ENCODE results near the gene PRM2.

The PRM2 gene

GRCh38 chr16:11278681-11279628 is 2.7 kb upstream of the PRM2 start:
- DNase-seq (ENCODE audit: low spot score in 2 of 2) (no peak), ATAC-seq (no peak)
- H3K36me3 Mint-ChIP-seq = no peaks in the 10 kb centered on the region
- no peak overlapping the region for H3K4me3 Mint-ChIP-seq
- H3K4me1 Mint-ChIP-seq = no peaks in the 10 kb centered on the region
- no peaks in the 10 kb centered on the region for H3K9me3 Mint-ChIP-seq
- peak overlapping the region; percentile 45 for H3K27ac Mint-ChIP-seq

DNA sequence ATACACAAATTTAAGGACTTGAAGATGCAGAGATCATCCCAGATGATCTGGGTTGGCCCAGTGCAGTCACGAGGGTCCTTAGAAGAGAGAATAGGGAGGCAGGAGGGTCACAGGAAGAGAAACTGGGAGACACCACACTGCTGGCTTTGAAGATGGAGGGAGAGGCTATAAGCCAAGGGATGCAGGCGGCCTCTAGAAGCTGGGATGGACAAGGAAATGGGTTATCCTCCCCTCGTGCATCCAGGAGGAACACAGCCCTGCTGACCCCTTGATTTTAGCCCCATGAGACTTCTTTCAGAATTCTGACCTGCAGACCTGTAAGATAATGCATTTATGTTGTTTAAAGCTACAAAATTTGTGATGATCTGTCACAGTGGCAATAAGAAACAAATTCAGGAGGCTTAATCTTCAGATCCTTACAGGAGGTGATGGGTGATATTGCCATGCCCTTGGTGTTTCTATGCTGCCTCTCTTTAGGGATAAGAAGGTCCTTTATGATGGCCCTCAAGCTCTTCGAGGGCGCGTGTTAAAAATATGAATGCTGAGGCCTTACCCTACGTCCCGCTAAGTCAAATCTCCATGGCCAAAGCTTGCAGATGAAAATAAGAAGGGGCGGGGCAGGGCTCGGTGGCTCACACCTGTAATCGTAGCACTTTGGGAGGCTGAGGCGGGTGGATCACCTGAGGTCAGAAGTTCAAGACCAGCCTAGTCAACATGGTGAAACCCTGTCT is 1.5 kb upstream of the PRM2 start:
- H3K27ac Mint-ChIP-seq = no peak overlapping the region
- ATAC-seq (no peak), DNase-seq (ENCODE audit: low spot score in 2 of 2) (no peak)
- no peaks in the 10 kb centered on the region for H3K4me1 Mint-ChIP-seq
- no peak overlapping the region for H3K4me3 Mint-ChIP-seq
- no peaks in the 10 kb centered on the region for H3K9me3 Mint-ChIP-seq
- H3K36me3 Mint-ChIP-seq = no peaks in the 10 kb centered on the region

DNA sequence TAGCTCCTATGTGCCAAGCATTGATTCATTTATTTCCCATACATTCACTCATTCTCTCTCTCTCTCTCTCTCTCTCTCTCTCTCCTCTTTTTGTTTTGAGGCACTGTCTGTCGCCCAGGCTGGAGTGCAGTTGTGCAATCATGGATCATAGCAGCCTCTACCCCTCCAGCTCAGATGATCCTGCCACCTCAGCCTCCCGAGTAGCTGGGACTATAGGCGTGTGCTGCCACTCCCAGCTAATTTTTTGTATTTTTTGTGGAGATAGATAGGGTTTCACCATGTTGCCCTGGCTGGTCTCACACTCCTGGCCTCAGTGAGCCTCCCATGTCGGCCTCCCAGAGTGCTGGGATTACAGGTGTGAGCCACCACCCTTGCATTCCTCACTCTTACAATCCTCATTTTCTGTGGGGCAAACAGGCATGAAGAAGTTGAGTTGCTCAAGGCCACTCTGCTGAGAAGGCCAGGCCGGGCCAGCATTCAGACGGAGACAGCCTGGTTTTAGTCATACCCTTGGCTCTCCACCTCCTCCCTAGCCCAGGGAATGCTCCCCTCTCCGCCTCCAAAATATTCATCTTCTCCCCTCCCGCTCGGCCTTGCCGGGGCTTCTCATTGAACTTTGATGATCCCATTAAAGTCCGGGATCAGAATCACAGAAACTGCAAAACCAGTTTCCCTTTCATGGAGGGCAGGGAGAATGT is 765 bp upstream of the PRM2 start:
- H3K36me3 Mint-ChIP-seq = no peaks in the 10 kb centered on the region
- no peaks in the 10 kb centered on the region for H3K4me1 Mint-ChIP-seq
- no peak for DNase-seq (ENCODE audit: low spot score in 2 of 2)
- H3K4me3 Mint-ChIP-seq = no peak overlapping the region
- no peak overlapping the region for H3K27ac Mint-ChIP-seq
- no peak for ATAC-seq
- no peaks in the 10 kb centered on the region for H3K9me3 Mint-ChIP-seq

- DNase-seq (ENCODE audit: low spot score in 2 of 2) (no peak), ATAC-seq (no peak)
- no peaks in the 10 kb centered on the region for H3K9me3 Mint-ChIP-seq
- H3K36me3 Mint-ChIP-seq = no peaks in the 10 kb centered on the region
- no peak overlapping the region for H3K4me3 Mint-ChIP-seq
- no peak overlapping the region for H3K27ac Mint-ChIP-seq
- H3K4me1 Mint-ChIP-seq = no peaks in the 10 kb centered on the region
These were observed 1.3 kb downstream of the PRM2 start for GRCh38 chr16:11274964-11275363.

DNA sequence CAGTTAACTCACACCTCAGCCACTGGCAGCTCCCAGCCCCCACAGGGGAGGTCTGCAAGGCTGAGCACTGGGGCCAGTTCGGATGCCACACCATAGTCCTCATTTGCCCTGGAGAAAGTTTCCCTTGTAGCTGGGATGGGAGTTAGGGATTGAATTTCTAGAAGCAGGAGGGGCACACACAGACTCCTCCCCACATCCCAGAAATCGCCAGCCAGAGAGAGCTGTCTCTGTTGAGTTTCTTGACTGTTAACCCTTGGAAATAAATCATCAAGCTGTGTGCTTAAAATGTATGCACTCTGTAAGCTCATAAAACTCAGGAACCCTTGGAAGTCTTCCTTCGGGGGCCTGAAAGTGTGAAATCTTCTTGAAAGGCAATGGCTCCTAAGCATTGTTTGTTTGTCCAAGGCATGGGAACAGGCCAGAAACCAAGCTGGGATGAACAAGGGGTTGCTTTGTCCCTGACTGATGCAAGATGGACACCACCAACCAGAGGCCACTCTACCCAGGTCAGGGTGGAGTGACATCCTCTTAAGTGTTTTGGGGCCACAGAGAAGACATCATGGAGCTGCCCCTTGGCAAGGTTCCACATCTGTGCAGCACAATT is 2.5 kb downstream of the PRM2 start:
- ATAC-seq (no peak), DNase-seq (ENCODE audit: low spot score in 2 of 2) (no peak)
- no peaks in the 10 kb centered on the region for H3K36me3 Mint-ChIP-seq
- H3K9me3 Mint-ChIP-seq = no peaks in the 10 kb centered on the region
- no peak overlapping the region for H3K4me3 Mint-ChIP-seq
- no peaks in the 10 kb centered on the region for H3K4me1 Mint-ChIP-seq
- no peak overlapping the region for H3K27ac Mint-ChIP-seq

DNA sequence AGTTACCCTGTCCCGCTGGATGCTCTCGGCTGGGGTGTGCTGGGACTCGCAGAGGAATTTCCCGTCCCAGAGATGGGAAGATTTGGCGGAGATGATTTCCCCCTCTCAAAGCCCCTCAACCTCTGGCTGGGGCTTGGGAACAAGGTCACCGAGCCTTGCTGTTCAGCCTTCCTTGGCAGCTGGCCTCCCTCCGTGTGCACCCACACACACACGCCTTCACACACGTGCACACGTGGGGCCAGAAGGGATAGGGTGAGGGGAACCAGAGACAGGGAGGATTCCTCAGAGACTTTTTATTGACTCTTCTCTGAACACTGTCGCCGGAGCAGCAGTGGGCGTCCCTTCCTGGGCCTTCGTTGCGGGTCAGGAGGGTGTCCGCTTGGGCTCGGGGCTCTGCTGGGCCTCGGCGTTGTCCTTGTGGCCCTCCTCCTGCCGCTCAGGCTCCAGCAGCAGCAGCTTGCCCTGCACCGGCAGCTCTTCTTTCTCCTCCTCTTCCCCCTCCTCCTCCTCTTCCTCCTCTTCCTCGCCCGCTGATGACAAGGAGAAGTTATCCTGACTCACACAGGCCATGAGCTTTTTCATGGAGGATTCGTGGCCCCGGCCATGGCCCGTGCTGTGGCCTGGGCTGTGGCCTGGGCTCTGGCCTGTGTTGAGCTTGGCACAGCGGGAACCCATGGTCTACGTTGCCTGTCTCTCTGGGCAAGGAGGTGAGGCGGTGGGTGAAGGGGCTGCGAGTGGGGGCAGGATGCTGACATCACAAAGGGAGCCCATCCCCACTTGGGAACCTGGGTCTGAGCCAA is 3.2 kb downstream of the PRM2 start, which contains the start of gene PRM3:
TSS of gene PRM3 (minus strand) at position 709 of the 800 bp plus-strand sequence. CDS start at position 675, 34 bp downstream.
- Mint-ChIP-seq H3K27ac (no peak within 1 kb of the TSS), H3K4me3 (no peak within 1 kb of the TSS)
- ATAC-seq = no peak

DNA sequence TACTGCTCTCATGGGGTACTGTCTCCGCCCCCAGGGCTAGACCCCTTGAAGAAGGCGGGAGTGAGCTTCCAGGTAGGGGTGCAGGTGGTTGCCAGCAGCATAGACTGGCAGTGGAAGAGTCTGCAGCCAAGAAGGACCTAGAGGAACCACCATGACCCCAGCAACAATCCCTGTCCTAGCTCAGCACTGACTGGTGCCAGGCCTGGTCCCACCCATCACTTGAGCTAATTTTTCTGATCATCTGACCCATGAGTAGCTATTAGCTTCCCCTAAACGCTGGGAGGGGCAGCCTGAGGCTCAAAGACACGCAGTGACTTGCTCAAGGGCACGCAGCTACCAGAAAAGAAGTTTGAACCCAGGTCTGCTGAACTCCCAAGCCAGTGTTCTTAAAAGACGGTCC is 3.8 kb downstream of the PRM2 start:
- Mint-ChIP-seq H3K9me3 (no peaks in the 10 kb centered on the region), H3K4me1 (no peaks in the 10 kb centered on the region), H3K4me3 (no peak overlapping the region), H3K27ac (no peak overlapping the region), H3K36me3 (no peaks in the 10 kb centered on the region)
- ATAC-seq (no peak), DNase-seq (ENCODE audit: low spot score in 2 of 2) (no peak)

More for the DNA sequence above, 3.2 kb downstream of the PRM2 start, which contains the start of gene PRM3:
- no peak for DNase-seq (ENCODE audit: low spot score in 2 of 2)
- Mint-ChIP-seq H3K4me1 (no peaks in the 10 kb centered on the region), H3K9me3 (no peaks in the 10 kb centered on the region), H3K36me3 (no peaks in the 10 kb centered on the region)

DNA sequence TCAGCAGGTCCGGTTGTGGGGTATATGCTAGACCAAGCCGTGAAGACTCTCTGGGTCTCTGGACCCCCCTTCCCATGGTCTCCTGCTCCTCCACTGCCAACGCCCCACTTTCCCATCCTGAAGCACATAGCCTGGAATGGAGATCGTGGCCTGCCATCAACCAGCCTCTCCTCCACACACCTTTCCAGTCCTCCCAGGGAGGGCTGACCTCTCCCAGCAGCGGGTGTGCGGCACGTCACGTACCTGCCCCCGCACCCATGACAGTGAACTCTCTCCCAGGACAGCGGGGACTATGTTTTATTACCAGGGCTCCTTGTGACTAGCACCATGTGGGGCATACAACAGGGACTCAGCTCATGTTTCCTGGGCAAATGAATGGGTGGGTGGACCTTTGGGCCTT is 4.7 kb downstream of the PRM2 start:
- Mint-ChIP-seq H3K9me3 (no peaks in the 10 kb centered on the region), H3K4me3 (no peak overlapping the region), H3K4me1 (no peaks in the 10 kb centered on the region), H3K27ac (no peak overlapping the region), H3K36me3 (no peaks in the 10 kb centered on the region)
- ATAC-seq (no peak), DNase-seq (ENCODE audit: low spot score in 2 of 2) (no peak)

DNA sequence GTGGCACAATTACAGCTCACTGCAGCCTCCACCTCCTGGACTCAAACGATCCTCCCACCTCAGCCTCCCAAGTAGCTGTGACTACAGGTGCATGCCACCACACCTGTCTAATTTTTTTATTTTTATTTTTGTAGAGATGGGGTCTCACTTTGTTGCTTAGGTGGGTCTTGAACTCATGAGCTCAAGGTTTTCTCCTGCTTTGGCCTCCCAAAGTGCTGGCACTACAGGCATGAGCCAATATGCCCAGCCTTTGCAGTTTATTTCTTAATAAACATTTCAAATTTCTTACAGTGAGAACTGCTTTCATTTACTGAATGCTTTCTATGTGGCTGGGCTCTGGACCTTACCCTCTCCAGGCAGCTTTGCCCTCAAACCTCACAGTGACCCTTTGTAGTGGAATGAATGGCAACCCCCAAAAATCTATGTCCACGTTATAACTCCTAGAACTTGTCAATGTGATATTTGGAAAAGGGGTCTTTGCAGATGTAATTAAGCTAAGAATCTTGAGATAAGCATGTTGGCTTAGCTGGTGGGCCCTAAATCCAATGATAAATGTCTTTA is 5.6 kb downstream of the PRM2 start:
- DNase-seq (ENCODE audit: low spot score in 2 of 2) (no peak), ATAC-seq (no peak)
- Mint-ChIP-seq H3K27ac (no peak overlapping the region), H3K36me3 (no peaks in the 10 kb centered on the region), H3K4me1 (no peaks in the 10 kb centered on the region), H3K9me3 (no peaks in the 10 kb centered on the region), H3K4me3 (no peak overlapping the region)

DNA sequence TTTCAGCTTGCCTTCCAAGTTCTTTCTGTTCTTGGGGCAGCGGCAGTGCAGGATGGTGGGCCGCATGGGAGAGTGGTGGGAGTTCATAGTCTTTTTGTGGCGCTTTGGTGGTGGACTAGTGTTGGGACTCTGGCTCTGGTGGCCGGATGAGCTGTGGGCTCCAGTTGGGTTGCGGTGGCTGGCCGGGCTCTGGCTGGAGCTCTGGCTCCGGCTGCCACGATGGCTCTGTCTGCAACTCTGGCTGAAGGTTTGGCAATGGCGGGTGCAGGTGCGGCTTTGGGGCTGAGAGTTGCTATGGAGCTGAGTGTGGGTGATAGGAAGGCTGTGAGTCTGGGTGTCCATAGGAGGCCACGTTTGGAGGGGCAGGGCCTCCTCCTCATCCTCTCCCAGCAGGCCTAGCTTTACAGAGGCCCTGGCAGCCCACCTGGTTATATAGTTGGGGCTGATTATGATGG is 7.3 kb downstream of the PRM2 start, which contains the start of gene TNP2:
TSS of gene TNP2 (minus strand) at position 405 of the 455 bp plus-strand sequence. CDS start at position 342, 63 bp downstream.
- Mint-ChIP-seq H3K27ac (no peak within 1 kb of the TSS), H3K9me3 (no peaks in the 10 kb centered on the region), H3K36me3 (no peaks in the 10 kb centered on the region), H3K4me3 (no peak within 1 kb of the TSS), H3K4me1 (peaks cover 8% of the 10 kb centered on the region)
- no peak for DNase-seq (ENCODE audit: low spot score in 2 of 2)
- ATAC-seq = no peak

DNA sequence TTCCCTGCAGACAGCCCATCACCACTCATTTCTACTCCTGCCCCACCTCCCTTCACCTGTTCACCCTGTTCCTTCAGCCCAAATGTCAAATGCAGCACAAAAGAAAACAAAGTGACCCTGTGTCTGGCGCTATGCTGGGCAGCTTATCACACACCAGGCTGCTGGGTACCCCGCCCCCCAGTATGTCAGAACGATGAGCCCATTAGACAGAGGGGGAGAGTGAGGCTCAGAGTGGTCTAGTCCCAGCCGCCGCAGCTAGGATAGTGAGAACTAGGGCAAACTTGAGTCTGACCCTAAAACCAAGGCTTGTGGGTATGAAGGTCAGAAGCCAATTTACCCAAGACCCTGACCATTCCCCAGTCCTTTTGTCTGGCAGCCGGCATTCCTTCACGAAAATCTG is 11.2 kb downstream of the PRM2 start:
- H3K4me3 Mint-ChIP-seq = no peak overlapping the region

DNA sequence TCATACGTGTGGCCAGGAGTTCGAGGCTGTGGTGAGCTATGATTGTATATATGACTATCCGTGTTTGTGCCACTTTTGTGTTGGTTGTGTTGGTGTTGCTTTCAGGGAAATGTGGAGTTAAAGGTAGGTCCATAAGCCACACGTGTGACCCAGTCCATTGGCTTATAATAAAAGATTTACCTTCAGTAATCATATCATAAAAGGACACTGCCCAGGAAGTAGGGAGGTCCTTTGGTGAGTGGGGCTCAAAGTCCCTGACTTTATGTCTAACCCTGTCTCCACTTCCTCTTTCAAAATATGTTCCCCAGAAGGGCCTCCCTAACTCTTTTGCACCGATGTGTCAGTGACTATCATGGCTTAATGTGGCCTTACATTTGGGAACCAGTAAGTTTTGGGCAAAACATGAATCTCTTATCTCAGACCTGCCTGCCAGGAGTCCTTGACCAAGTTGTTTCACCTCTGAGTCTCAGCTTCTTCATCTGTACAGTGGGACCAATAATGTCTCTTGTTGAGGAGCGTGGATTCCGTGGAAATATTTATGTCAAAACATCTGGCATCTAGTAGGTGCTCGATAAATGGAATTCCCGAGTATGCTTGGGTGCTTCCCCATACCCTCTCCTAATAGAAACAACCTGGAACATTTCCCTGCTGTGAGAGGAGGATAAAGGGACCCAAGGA is 12.0 kb downstream of the PRM2 start:
- Mint-ChIP-seq H3K36me3 (peaks cover 4% of the 10 kb centered on the region), H3K27ac (peak overlapping the region; percentile 53), H3K9me3 (no peaks in the 10 kb centered on the region), H3K4me3 (peak overlapping the region; percentile 30), H3K4me1 (peaks cover 26% of the 10 kb centered on the region)
- peak; percentile 17 for ATAC-seq
- no peak for DNase-seq (ENCODE audit: low spot score in 2 of 2)

More for the DNA sequence above, 11.2 kb downstream of the PRM2 start:
- no peaks in the 10 kb centered on the region for H3K9me3 Mint-ChIP-seq
- H3K27ac Mint-ChIP-seq = no peak overlapping the region
- DNase-seq (ENCODE audit: low spot score in 2 of 2) = no peak
- ATAC-seq = no peak
- H3K36me3 Mint-ChIP-seq = peaks cover 4% of the 10 kb centered on the region
- H3K4me1 Mint-ChIP-seq = peaks cover 23% of the 10 kb centered on the region

DNA sequence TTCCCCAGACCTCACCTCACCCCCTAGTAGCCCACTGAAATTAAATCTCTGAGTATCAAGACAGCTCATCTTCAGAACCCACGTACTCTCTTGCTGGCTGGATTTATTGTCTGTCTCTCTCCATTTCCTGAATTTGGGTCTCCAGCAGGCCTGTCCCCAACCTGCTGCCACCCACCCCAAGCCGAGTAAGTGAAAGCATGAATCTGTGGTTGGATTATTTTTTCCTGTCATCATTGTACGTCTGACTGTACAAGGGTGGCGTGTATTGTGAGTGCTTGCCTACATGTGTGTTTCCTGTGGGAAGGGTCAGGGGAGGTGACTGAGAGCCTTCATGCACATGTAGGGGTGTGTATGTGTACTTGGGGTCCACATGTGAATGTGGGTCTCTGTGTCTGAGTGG is 12.5 kb downstream of the PRM2 start:
- ATAC-seq (peak; percentile 92), DNase-seq (ENCODE audit: low spot score in 2 of 2) (peak in 1 of 2 donors; percentile 81)
- H3K27ac Mint-ChIP-seq = peak overlapping the region; percentile 53
- H3K9me3 Mint-ChIP-seq = no peaks in the 10 kb centered on the region
- peak overlapping the region; percentile 30 for H3K4me3 Mint-ChIP-seq
- peaks cover 32% of the 10 kb centered on the region for H3K4me1 Mint-ChIP-seq
- peaks cover 4% of the 10 kb centered on the region for H3K36me3 Mint-ChIP-seq

Data from stimulated activated effector memory CD8-positive, alpha-beta T cell treated with anti-CD3 and anti-CD28 coated beads, Interleukin-12 subunit alpha, Interleukin-12 subunit beta, amount 100 ng/mL, for 72 hours (primary cell).